Naive thymus-derived CD4-positive, alpha-beta T cell (primary cell): ENCODE measurements around the gene ZNF423. TPM values are rescaled to one million over a fixed set of nuclear protein-coding genes. Genes with fewer than 3 reads are reported as not detected.

ENCODE experiments used
- ATAC-seq: fragments of 150-1000 bp; cut with Tn5 transposase; 2 replicates; pipeline ENCODE4 v1.10.0; 2021; ENCODE audit warnings: mild to moderate bottlenecking, moderate library complexity
- CTCF ChIA-PET: fragments of 350-600 bp; sonication (Branson Sonifier 250); formaldehyde crosslinking; loops from one replicate; lab custom pipeline; 2021; ENCODE audit warnings: antibody characterized with exemption; lab: Charles Lee
- POLR2A ChIA-PET: fragments of 350-600 bp; sonication (Branson Sonifier 250); formaldehyde crosslinking; loops from one replicate; lab custom pipeline; 2021; ENCODE audit warnings: antibody characterized with exemption, inconsistent platforms; lab: Charles Lee
- DNase-seq, 9 donors: peaks; one replicate each; pipeline versions ENCODE4 v3.0.0 to v3.0.0-alpha.2; 2020 to 2022; ENCODE audit warnings: mixed read lengths in 1 of 9
- H3K27ac ChIP-seq: one replicate; pipeline ENCODE4 v1.7.0; 2013; ENCODE audit warnings: mild to moderate bottlenecking, low read depth, low read length, moderate library complexity
- H3K27me3 ChIP-seq, 2 donors: one replicate each; pipeline ENCODE4 v1.7.0; 2013; ENCODE audit warnings: low read length in 2 of 2, mild to moderate bottlenecking in 2 of 2, moderate library complexity in 2 of 2; ENCODE audit not compliant: control insufficient read depth in 2 of 2, insufficient read depth in 2 of 2
- H3K36me3 ChIP-seq, 3 experiments: 1 replicate in 2 of 3; 2 replicates in 1 of 3; pipeline ENCODE4 v1.7.0; 2013; ENCODE audit warnings: low read length in 3 of 3, mild to moderate bottlenecking in 3 of 3, moderate library complexity in 1 of 3; ENCODE audit not compliant: insufficient read depth in 3 of 3, control insufficient read depth in 2 of 3
- H3K4me1 ChIP-seq, 2 donors: one replicate each; pipeline ENCODE4 v1.7.0; 2013; ENCODE audit warnings: low read length in 2 of 2, mild to moderate bottlenecking in 2 of 2, moderate library complexity in 1 of 2; ENCODE audit not compliant: control insufficient read depth in 2 of 2, insufficient read depth in 2 of 2
- H3K4me3 ChIP-seq: 2 replicates; pipeline ENCODE4 v1.7.0; 2013; ENCODE audit warnings: mild to moderate bottlenecking, low read length
- H3K9me3 ChIP-seq, 3 experiments: 1 replicate in 2 of 3; 2 replicates in 1 of 3; pipeline ENCODE4 v1.7.0; 2013; ENCODE audit warnings: low read length in 3 of 3; ENCODE audit not compliant: control insufficient read depth in 2 of 3
- H3K27ac Mint-ChIP-seq, 9 donors: one replicate each; pipeline ENCODE4 v1.8.0; 2020 to 2022; ENCODE audit warnings: mixed read lengths in 9 of 9, mild to moderate bottlenecking in 8 of 9, moderate library complexity in 5 of 9, inconsistent platforms in 2 of 9
- H3K27me3 Mint-ChIP-seq, 5 donors: one replicate each; pipeline ENCODE4 v1.8.0; 2021 to 2022; ENCODE audit warnings: mixed read lengths in 5 of 5, mild to moderate bottlenecking in 1 of 5
- H3K36me3 Mint-ChIP-seq, 5 donors: one replicate each; pipeline ENCODE4 v1.8.0; 2020 to 2022; ENCODE audit warnings: mixed read lengths in 5 of 5, mild to moderate bottlenecking in 3 of 5, inconsistent platforms in 1 of 5
- H3K4me1 Mint-ChIP-seq, 7 donors: one replicate each; pipeline ENCODE4 v1.8.0; 2020 to 2022; ENCODE audit warnings: mixed read lengths in 7 of 7, mild to moderate bottlenecking in 3 of 7, inconsistent platforms in 1 of 7
- H3K4me3 Mint-ChIP-seq, 10 donors: one replicate each; pipeline ENCODE4 v1.8.0; 2020 to 2022; ENCODE audit warnings: mild to moderate bottlenecking in 10 of 10, mixed read lengths in 10 of 10, moderate library complexity in 6 of 10, inconsistent platforms in 2 of 10
- H3K9me3 Mint-ChIP-seq, 11 donors: one replicate each; pipeline ENCODE4 v1.8.0; 2020 to 2022; ENCODE audit warnings: mixed read lengths in 11 of 11, mild to moderate bottlenecking in 4 of 11, inconsistent platforms in 1 of 11, moderate library complexity in 1 of 11
- intact Hi-C, 2 donors: fragments of 100-400 bp; cut with micrococcal nuclease; formaldehyde crosslinking; loops; one replicate each; pipeline ENCODE4 v1.15.1; 2023
- polyA plus RNA-seq, 2 donors: library from polyadenylated mRNA; unstranded; fragments of 300-500 nt; fragmentation: Illumina TruSeq; gene quantifications; one replicate each; pipeline ENCODE4 v1.2.3, GENCODE V29; 2021
- total RNA-seq, 6 experiments: library from RNA in 5 of 6; stranded (reverse) in 5 of 6; gene quantifications; 1 replicate in 5 of 6; 2 replicates in 1 of 6; pipeline ENCODE4 v1.2.3 and lab custom pipeline; 2021 to 2026

Gene ZNF423
- total and polyA plus RNA-seq, 7 experiments from 2014 or later = not detected

GRCh38 chr16:49495596-49496355 lies 360.1 kb downstream of the ZNF423 start:
- Mint-ChIP-seq H3K27me3 (peaks cover 0 to 1% (median 0%) of the 10 kb centered on the region in 5 donors), H3K27ac (no peak overlapping the region), H3K4me1 (peaks cover 0 to 9% (median 0%) of the 10 kb centered on the region in 7 donors), H3K36me3 (no peaks in the 10 kb centered on the region), H3K4me3 (no peak overlapping the region), H3K9me3 (peaks cover 0 to 3% (median 0%) of the 10 kb centered on the region in 11 donors)
- POLR2A ChIA-PET = no interaction called here
- H3K4me1 ChIP-seq = no peaks in the 10 kb centered on the region
- CTCF ChIA-PET = no interaction called here
- no peak for DNase-seq
- H3K27me3 ChIP-seq = no peaks in the 10 kb centered on the region
- no peak for ATAC-seq
- H3K4me3 ChIP-seq = no peak overlapping the region
- H3K27ac ChIP-seq = no peak overlapping the region
- H3K36me3 ChIP-seq = no peaks in the 10 kb centered on the region
- intact Hi-C loops = no loop called here
- no peaks in the 10 kb centered on the region for H3K9me3 ChIP-seq

DNA sequence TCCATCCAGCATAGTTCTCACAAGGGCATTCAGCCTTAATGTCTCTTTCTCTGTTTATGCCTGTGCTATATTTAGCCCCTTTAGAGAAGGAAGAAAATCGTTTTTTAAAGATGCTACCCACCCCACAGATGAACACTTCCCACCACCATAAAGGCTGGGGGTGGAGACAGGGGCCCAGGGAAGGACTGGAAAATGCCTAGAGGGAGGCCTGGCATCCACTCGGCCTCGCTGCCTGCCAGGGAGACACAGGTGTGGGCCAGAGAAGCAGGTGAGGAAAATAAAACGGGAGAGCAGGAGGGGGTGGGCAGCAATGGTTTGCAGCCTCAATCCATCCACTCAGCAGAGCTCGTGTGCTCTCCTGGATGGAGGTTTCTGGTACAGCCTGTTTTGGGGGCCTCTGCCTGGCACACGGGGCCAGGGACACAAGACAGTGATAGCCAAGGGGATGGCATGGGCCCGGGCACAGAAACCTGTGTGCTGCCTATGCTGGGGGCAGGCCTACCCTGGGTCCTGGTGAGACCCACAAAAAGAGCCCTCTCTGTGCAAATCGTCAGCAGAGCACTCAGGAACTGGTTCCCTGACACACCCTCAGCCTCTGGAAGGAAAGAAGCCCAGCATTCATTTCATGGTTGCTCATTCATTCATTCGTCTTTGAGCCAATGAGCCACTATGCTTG lies 360.9 kb downstream of the ZNF423 start:
- DNase-seq = no peak
- no peak for ATAC-seq
- intact Hi-C loops = no loop called here
- Histone ChIP-seq H3K4me1 (no peaks in the 10 kb centered on the region), H3K27ac (no peak overlapping the region), H3K27me3 (no peaks in the 10 kb centered on the region), H3K9me3 (no peaks in the 10 kb centered on the region), H3K36me3 (no peaks in the 10 kb centered on the region), H3K4me3 (no peak overlapping the region)
- H3K9me3 Mint-ChIP-seq = peaks cover 0 to 3% (median 0%) of the 10 kb centered on the region in 11 donors
- ChIA-PET CTCF (no interaction called here), POLR2A (no interaction called here)
- no peak overlapping the region for H3K4me3 Mint-ChIP-seq
- H3K4me1 Mint-ChIP-seq = peaks cover 0 to 9% (median 3%) of the 10 kb centered on the region in 7 donors
- no peaks in the 10 kb centered on the region for H3K36me3 Mint-ChIP-seq
- H3K27me3 Mint-ChIP-seq = no peaks in the 10 kb centered on the region
- H3K27ac Mint-ChIP-seq = no peak overlapping the region

GRCh38 chr16:49494474-49494873 lies 361.4 kb downstream of the ZNF423 start:
- Mint-ChIP-seq H3K27me3 (no peaks in the 10 kb centered on the region), H3K4me1 (peaks cover 0 to 14% (median 6%) of the 10 kb centered on the region in 7 donors), H3K27ac (no peak overlapping the region), H3K4me3 (no peak overlapping the region), H3K36me3 (no peaks in the 10 kb centered on the region), H3K9me3 (peaks cover 0 to 3% (median 0%) of the 10 kb centered on the region in 11 donors)
- no peak for ATAC-seq
- no peak overlapping the region for H3K27ac ChIP-seq
- H3K9me3 ChIP-seq = no peaks in the 10 kb centered on the region
- no peaks in the 10 kb centered on the region for H3K36me3 ChIP-seq
- intact Hi-C loops = no loop called here
- ChIA-PET CTCF (no interaction called here), POLR2A (no interaction called here)
- H3K4me3 ChIP-seq = no peak overlapping the region
- no peak for DNase-seq
- H3K4me1 ChIP-seq = no peaks in the 10 kb centered on the region
- H3K27me3 ChIP-seq = no peaks in the 10 kb centered on the region

GRCh38 chr16:49493836-49494235 lies 362.1 kb downstream of the ZNF423 start:
- intact Hi-C loops = loop anchor here in 1 of 2 donors (2.0 kb wide), 1 partner anchor 53 kb away; no protein-coding TSS in a partner anchor
- ChIA-PET CTCF (no interaction called here), POLR2A (no interaction called here)
- Histone ChIP-seq H3K27ac (no peak overlapping the region), H3K36me3 (no peaks in the 10 kb centered on the region), H3K9me3 (no peaks in the 10 kb centered on the region), H3K4me3 (no peak overlapping the region), H3K27me3 (no peaks in the 10 kb centered on the region), H3K4me1 (no peaks in the 10 kb centered on the region)
- Mint-ChIP-seq H3K36me3 (no peaks in the 10 kb centered on the region), H3K9me3 (peaks cover 0 to 3% (median 0%) of the 10 kb centered on the region in 11 donors), H3K4me1 (peaks cover 0 to 15% (median 6%) of the 10 kb centered on the region in 7 donors), H3K27ac (peak overlapping the region in 1 of 9 donors; percentile 21), H3K4me3 (no peak overlapping the region), H3K27me3 (no peaks in the 10 kb centered on the region)
- DNase-seq (no peak), ATAC-seq (no peak)

DNA sequence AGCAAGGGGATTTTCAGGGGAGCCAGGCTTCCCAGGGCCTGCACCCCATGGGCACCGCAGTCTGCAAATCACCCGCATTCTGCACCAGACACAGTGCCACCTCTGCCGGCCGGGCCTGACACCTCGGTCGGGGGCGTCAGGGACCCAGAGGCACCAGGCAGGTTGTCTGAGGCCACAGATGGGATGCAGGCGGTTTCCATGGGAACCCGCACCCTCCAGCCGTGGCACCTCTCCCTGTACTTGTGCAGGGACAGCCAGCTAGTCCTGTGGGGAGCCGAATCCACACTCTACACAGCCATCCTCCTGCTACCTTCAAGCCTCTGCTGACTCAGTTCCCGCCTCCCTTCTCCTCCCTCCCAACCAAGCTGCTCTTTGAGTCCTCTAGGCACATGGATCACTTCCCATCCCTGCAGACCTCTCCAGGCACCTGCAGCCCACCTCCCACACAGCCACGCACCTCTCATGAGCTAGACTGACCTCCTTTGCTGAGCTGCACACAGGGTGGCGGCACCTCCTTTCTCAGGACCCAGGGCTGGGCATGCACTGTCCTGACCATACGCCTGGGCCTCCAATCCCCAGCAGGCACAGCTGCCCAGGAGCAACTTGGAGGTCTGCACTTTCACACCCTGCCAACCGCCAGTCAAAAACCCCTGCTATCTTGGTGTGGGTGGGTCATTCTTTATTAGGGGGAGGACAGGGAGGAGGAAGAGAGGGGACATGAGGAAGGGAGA lies 362.9 kb downstream of the ZNF423 start:
- Histone ChIP-seq H3K27ac (no peak overlapping the region), H3K27me3 (no peaks in the 10 kb centered on the region), H3K4me1 (no peaks in the 10 kb centered on the region), H3K36me3 (no peaks in the 10 kb centered on the region), H3K9me3 (no peaks in the 10 kb centered on the region), H3K4me3 (no peak overlapping the region)
- Mint-ChIP-seq H3K36me3 (no peaks in the 10 kb centered on the region), H3K9me3 (peaks cover 0 to 3% (median 0%) of the 10 kb centered on the region in 11 donors), H3K4me3 (peak overlapping the region in 4 of 10 donors; percentile 29 to 66 (median 49)), H3K27ac (peak overlapping the region in 1 of 9 donors; percentile 21), H3K4me1 (peaks cover 0 to 15% (median 6%) of the 10 kb centered on the region in 7 donors), H3K27me3 (no peaks in the 10 kb centered on the region)
- ChIA-PET POLR2A (no interaction called here), CTCF (no interaction called here)
- DNase-seq (no peak), ATAC-seq (no peak)
- intact Hi-C loops = loop anchor here (1.0 to 2.0 kb wide), 4 partner anchors 30 to 100 kb away; no protein-coding TSS in a partner anchor
